Astrocyte of the spinal cord (primary cell): ENCODE measurements around the gene HIVEP3.
A peak's percentile ranks its signal among the peaks of the same experiment; 100 is the strongest.

ENCODE experiments used
- DNase-seq: peaks from one replicate; pipeline ENCODE4 v3.0.0; 2011; ENCODE audit warnings: low read depth, low spot score
- H3K4me3 ChIP-seq: 2 replicates; pipeline ENCODE4 v1.5.1; 2011; ENCODE audit warnings: low read depth, mild to moderate bottlenecking, low read length, moderate library complexity
- CTCF ChIP-seq: IDR thresholded peaks from 2 replicates; pipeline ENCODE4 v1.5.1; 2012; ENCODE audit warnings: low read depth, mild to moderate bottlenecking, low read length, inconsistent platforms
- in situ Hi-C: cut with HindIII; loops from 2 replicates; pipeline ENCODE4 v1.10.0; 2017; ENCODE audit warnings: low sequenced_read_pairs

The HIVEP3 gene

GRCh38 chr1:41518471-41518870, 400.3 kb downstream of the HIVEP3 start:
- no peak for DNase-seq
- TF ChIP-seq CTCF = no peak
- H3K4me3 ChIP-seq = no peak overlapping the region
- in situ Hi-C loops = no loop called here

GRCh38 chr1:41517062-41517438, 401.7 kb downstream of the HIVEP3 start:
- H3K4me3 ChIP-seq = no peak overlapping the region
- TF ChIP-seq CTCF = no peak
- in situ Hi-C loops = no loop called here
- DNase-seq = no peak

- peak; percentile 84 for TF ChIP-seq CTCF
- in situ Hi-C loops = no loop called here
- H3K4me3 ChIP-seq = peak overlapping the region; percentile 34
- DNase-seq = peak; percentile 91
These were observed 402.3 kb downstream of the HIVEP3 start for GRCh38 chr1:41516168-41517061.

- in situ Hi-C loops = no loop called here
- no peak overlapping the region for H3K4me3 ChIP-seq
- no peak for TF ChIP-seq CTCF
- no peak for DNase-seq
These were observed 402.9 kb downstream of the HIVEP3 start for GRCh38 chr1:41515778-41516167.

GRCh38 chr1:41515131-41515678, 403.5 kb downstream of the HIVEP3 start:
- no peak overlapping the region for H3K4me3 ChIP-seq
- DNase-seq = no peak
- in situ Hi-C loops = no loop called here
- TF ChIP-seq CTCF = no peak

- no peak for TF ChIP-seq CTCF
- no peak overlapping the region for H3K4me3 ChIP-seq
- no peak for DNase-seq
- in situ Hi-C loops = no loop called here
These were observed 404.3 kb downstream of the HIVEP3 start for GRCh38 chr1:41514381-41514780.
